HepG2 (cell line): ENCODE data around the gene EGFL8. TPM values are rescaled to one million over a fixed set of nuclear protein-coding genes. Genes with fewer than 3 reads are reported as not detected.

Experiments used
- ARNT2 ChIP-seq: sonication (generic); formaldehyde crosslinking; IDR thresholded peaks from 2 replicates; pipeline ENCODE4 v1.8.0; 2022; ENCODE audit warnings: mild to moderate bottlenecking, low read depth, missing genetic modification reagents, moderate library complexity
- ATF6 ChIP-seq: sonication (generic); formaldehyde crosslinking; conservative IDR thresholded peaks from 2 replicates; pipeline ENCODE4 v1.4.0; 2020; ENCODE audit warnings: missing genetic modification reagents
- CBX5 ChIP-seq: sonication (generic); formaldehyde crosslinking; IDR thresholded peaks from 2 replicates; pipeline ENCODE4 v1.4.0; 2020; ENCODE audit warnings: missing genetic modification reagents, borderline replicate concordance
- E2F2 ChIP-seq: sonication (generic); formaldehyde crosslinking; IDR thresholded peaks from 2 replicates; pipeline ENCODE4 v1.4.0; 2020; ENCODE audit warnings: missing genetic modification reagents, borderline replicate concordance
- HOMEZ ChIP-seq: IDR thresholded peaks from 2 replicates; pipeline ENCODE4 v1.6.1; 2016; ENCODE audit warnings: low read depth
- IRF2 ChIP-seq: IDR thresholded peaks from 2 replicates; pipeline ENCODE4 v1.6.1; 2018; ENCODE audit warnings: missing genetic modification reagents, missing compliant biosample characterization
- MAFG ChIP-seq: sonication (generic); formaldehyde crosslinking; IDR thresholded peaks from 2 replicates; pipeline ENCODE4 v1.5.1; 2020; ENCODE audit warnings: mild to moderate bottlenecking, missing genetic modification reagents
- NCOA5 ChIP-seq: sonication (generic); formaldehyde crosslinking; IDR thresholded peaks from 2 replicates; pipeline ENCODE4 v1.4.0; 2020; ENCODE audit warnings: missing genetic modification reagents
- PATZ1 ChIP-seq: sonication (generic); formaldehyde crosslinking; IDR thresholded peaks from 2 replicates; pipeline ENCODE4 v1.4.0; 2020; ENCODE audit warnings: missing genetic modification reagents
- REXO4 ChIP-seq: sonication (generic); formaldehyde crosslinking; IDR thresholded peaks from 2 replicates; pipeline ENCODE4 v1.8.0; 2022; ENCODE audit warnings: missing genetic modification reagents, mild to moderate bottlenecking, borderline replicate concordance
- TEAD3 ChIP-seq: optimal IDR thresholded peaks from 2 replicates; pipeline ENCODE3; 2016; ENCODE audit warnings: borderline replicate concordance
- ZNF44 ChIP-seq: sonication (generic); formaldehyde crosslinking; IDR thresholded peaks from 2 replicates; pipeline ENCODE4 v1.5.1; 2020; ENCODE audit warnings: mild to moderate bottlenecking, missing genetic modification reagents
- ZNF543 ChIP-seq: sonication (generic); formaldehyde crosslinking; IDR thresholded peaks from 2 replicates; pipeline ENCODE4 v1.4.0; 2020; ENCODE audit warnings: mild to moderate bottlenecking, missing genetic modification reagents
- ZNF800 ChIP-seq: sonication (generic); formaldehyde crosslinking; IDR thresholded peaks from 2 replicates; pipeline ENCODE4 v1.4.0; 2020; ENCODE audit warnings: missing genetic modification reagents
- polyA plus RNA-seq, 8 experiments: library from polyadenylated mRNA; depleted of rRNA in 3 of 8; stranded (reverse) in 7 of 8; unstranded in 1 of 8; fragments of >200 nt; fragmentation: Illumina TruSeq in 4 of 8; extraction: Trizol in 4 of 8; gene quantifications; 2 replicates each; pipeline versions ENCODE4 v1.2.1 to v1.2.3, GENCODE V29; 2011 to 2016; ENCODE audit warnings: low read depth in 4 of 8, missing spikeins in 1 of 8, mixed read lengths in 1 of 8; ENCODE audit not compliant: insufficient read depth in 1 of 8
- total RNA-seq, 5 experiments: library from RNA; depleted of rRNA; stranded (reverse); fragments of >200 nt; fragmentation: Illumina TruSeq; extraction: Trizol; gene quantifications; 2 replicates each; pipeline ENCODE4 v1.2.3, GENCODE V29; 2016; ENCODE audit warnings: low read depth in 1 of 5
- TF ChIP-seq, protein P1 (sequence below), 2 experiments: sonication (generic) in 1 of 2; formaldehyde crosslinking in 1 of 2; IDR thresholded peaks; 2 replicates each; pipeline versions ENCODE4 v1.4.0 to v1.6.1; 2018 to 2020; ENCODE audit warnings: missing genetic modification reagents in 2 of 2, borderline replicate concordance in 1 of 2, low read depth in 1 of 2, mild to moderate bottlenecking in 1 of 2, missing biosample characterization in 1 of 2

EGFL8 gene
- total and polyA plus RNA-seq, 2 of the 13 experiments (the other 11 are each of a cell fraction or from before 2014, with no cell fraction given): 10.0 to 11.5 TPM

DNA sequence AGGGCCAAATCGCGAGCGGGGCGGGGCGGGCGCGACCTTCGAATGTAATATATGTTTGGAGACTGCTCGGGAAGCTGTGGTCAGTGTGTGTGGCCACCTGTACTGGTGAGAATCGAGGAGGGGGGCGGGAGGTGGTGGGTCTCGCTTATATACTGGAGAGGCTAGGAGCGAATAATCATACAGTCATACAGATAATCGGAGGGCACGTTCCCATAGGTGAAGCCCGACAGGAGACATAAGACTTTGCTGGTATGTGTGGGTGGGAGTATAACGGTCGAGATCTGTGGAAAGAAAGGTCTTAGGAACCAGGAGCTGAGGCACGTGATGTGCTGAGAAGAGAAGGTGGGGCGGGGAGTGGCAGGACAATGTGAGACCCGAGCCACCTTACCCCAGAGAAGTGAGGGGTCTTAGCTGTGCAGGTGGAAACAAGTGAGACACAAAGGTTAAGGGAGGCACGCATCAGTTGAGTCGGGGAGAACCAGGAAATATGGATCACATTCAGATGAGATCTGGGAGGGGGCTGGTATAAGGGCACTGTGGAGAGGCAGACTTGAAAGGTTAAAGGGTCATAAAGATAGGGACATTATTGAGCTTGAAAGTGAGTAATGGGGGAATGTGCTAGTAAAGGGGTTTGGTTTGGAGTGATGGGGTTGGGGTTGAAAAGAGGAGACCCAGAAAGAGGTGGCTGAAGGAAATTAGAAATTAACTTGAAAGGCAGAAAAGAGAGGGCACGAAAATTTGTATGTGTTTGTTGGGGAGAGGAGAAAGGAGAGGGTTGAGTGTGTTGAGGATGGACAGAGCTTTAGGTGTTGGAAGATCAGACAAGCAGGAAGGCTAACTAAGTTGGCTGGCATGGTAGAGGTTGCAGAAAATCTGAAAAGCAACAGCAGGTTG lies 14.4 kb downstream of the EGFL8 start (continued):
- TF ChIP-seq ZNF800 (no peak), NCOA5 (no peak), MAFG (no peak), ZNF44 (CRISPR knock-in tag) (no peak), TEAD3 (peak; percentile 31), HOMEZ (CRISPR knock-in tag) (peak; percentile 13; the same call in 1 of the 2 replicates), IRF2 (CRISPR knock-in tag) (no peak), PATZ1 (CRISPR knock-in tag) (peak; percentile 13; the same call in 1 of the 2 replicates), ARNT2 (CRISPR knock-in tag) (no peak), ZNF543 (CRISPR knock-in tag) (no peak), CBX5 (no peak), E2F2 (no peak), ATF6 (CRISPR knock-in tag) (0 out of 2 replicates have a peak, but pooled peaks have one; percentile 16), REXO4 (CRISPR knock-in tag) (no peak)
- TF ChIP-seq, protein P1, sequence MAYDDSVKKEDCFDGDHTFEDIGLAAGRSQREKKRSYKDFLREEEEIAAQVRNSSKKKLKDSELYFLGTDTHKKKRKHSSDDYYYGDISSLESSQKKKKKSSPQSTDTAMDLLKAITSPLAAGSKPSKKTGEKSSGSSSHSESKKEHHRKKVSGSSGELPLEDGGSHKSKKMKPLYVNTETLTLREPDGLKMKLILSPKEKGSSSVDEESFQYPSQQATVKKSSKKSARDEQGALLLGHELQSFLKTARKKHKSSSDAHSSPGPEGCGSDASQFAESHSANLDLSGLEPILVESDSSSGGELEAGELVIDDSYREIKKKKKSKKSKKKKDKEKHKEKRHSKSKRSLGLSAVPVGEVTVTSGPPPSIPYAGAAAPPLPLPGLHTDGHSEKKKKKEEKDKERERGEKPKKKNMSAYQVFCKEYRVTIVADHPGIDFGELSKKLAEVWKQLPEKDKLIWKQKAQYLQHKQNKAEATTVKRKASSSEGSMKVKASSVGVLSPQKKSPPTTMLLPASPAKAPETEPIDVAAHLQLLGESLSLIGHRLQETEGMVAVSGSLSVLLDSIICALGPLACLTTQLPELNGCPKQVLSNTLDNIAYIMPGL (CRISPR knock-in tag; IDR thresholded peaks at IDR 0.05; ENCODE audit: borderline replicate concordance in 1 of 2, low read depth in 1 of 2): no peak; a peak in 1 of 4 replicates
